ENCODE measurements around the gene UGT1A1. TPM values are rescaled to one million over a fixed set of nuclear protein-coding genes. Genes with fewer than 3 reads are reported as not detected.
"Not testable (repeated sequence)": the region's sequence is repeated elsewhere in the genome, so short reads cannot be mapped to it uniquely, and the experiment has no call there.

Gene UGT1A1
- total and polyA plus RNA-seq, 12 donors = not detected

DNA sequence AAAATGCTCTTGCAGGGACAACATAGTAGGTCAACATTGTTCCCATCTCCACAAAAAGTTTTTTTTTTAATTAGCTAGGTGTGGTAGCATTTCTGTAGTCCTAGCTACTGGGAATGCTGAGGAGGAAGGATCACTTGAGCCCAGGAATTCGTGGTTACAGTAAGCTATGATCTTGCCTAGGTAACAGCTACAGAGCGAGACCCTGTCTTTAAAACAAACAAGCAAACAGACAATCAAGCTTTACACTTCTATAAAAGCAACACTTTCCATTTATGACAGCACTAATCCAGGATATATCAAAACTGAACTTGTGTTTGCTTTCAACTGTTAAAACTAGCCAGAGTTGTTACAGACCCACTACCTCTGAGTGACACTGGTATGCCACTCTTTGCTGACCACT lies 19.2 kb upstream of the UGT1A1 start:
- H3K4me3 ChIP-seq = no peak overlapping the region
- TF ChIP-seq, protein P1, sequence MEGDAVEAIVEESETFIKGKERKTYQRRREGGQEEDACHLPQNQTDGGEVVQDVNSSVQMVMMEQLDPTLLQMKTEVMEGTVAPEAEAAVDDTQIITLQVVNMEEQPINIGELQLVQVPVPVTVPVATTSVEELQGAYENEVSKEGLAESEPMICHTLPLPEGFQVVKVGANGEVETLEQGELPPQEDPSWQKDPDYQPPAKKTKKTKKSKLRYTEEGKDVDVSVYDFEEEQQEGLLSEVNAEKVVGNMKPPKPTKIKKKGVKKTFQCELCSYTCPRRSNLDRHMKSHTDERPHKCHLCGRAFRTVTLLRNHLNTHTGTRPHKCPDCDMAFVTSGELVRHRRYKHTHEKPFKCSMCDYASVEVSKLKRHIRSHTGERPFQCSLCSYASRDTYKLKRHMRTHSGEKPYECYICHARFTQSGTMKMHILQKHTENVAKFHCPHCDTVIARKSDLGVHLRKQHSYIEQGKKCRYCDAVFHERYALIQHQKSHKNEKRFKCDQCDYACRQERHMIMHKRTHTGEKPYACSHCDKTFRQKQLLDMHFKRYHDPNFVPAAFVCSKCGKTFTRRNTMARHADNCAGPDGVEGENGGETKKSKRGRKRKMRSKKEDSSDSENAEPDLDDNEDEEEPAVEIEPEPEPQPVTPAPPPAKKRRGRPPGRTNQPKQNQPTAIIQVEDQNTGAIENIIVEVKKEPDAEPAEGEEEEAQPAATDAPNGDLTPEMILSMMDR (IDR thresholded peaks at IDR 0.05) = no peak
- H3K36me3 ChIP-seq = no peaks in the 10 kb centered on the region
- 57 to 61% methylated on average over 2 of the region's 2 CpGs for WGBS, 2 donors
- H3K9me3 ChIP-seq = no peaks in the 10 kb centered on the region
- no peak for DNase-seq
- H3K4me1 ChIP-seq = no peaks in the 10 kb centered on the region
- no peak overlapping the region for H3K27ac ChIP-seq
- intact Hi-C loops (cut with DNase I) = no loop called here
- peaks cover 0 to 24% (median 9%) of the 10 kb centered on the region in 7 donors for H3K27me3 ChIP-seq
- ATAC-seq = no peak

DNA sequence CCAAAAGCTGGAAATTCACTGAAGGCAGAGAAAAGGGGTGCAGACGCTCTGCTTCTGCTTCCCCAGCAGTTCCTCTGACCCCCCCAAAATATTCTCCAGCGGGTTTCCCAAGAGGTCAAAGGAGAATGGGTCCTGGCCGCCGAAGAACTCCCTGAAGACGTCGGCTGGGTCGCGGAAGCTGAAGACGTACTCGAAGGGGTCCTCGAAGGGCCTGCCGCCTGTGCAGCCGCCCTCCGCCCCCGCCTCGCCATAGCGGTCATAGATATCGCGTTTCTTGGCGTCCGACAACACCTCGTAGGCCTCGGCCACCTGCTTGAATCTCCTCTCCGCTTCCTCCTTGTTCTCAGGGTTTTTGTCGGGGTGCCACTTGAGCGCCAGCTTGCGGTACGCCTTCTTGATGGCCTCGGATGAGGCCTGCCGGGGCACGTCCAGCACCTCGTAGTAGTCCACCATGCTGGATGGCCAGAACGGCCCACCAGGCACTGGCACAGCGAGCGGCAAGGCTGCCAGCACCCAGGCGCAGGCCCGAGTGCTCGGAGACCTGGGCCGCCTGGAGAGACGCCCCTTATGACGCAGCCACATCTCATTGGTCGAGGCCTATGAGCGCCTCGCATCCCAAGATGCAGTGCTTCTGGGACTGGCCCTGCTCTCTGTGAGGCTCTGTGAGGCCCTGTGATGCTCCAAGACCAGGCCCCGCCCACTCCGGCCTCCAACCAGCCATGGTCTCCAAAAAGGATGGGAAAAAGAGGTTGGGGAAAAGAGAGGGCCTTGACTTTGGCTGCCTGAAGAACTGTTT lies 16.4 kb upstream of the UGT1A1 start:
- WGBS, 2 donors = 89 to 92% methylated on average over 45 of the region's 46 CpGs
- Histone ChIP-seq H3K27me3 (peaks cover 0 to 12% (median 0%) of the 10 kb centered on the region in 7 donors), H3K4me3 (no peak overlapping the region), H3K9me3 (no peaks in the 10 kb centered on the region), H3K27ac (no peak overlapping the region), H3K4me1 (no peaks in the 10 kb centered on the region), H3K36me3 (no peaks in the 10 kb centered on the region)
- ATAC-seq = no peak
- TF ChIP-seq, protein P1 (IDR thresholded peaks at IDR 0.05) = no peak
- intact Hi-C loops (cut with DNase I) = no loop called here
- no peak for DNase-seq

DNA sequence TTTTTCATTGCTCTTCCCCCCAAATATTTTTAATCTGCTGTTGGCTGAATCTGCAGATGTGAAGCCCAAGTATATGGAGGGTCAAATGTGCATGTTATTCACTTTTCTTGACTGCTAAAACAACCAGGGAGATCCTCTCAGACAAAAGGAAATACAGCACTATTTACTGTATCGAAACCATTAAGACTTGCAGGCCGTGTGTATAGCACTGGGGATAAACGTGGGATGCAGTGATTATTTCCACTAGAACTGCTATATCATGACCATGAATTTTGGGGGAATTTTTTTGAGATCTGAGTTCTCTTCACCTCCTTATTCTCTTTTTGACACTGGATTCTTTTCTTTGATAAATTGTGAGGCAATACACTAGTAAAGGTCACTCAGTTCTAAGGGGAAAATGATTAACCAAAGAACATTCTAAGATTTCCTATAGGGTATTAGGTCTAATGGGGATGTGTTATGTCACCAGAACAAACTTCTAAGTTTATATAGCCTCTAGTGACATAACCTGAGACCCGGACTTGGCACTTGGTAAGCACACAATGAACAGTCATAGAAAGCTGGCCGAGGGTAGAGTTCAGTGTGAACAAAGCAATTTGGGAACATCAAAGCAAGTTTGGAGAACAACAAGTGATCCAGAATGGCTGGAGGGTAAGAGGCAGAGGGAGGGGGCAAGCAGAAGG lies 14.9 kb upstream of the UGT1A1 start:
- H3K9me3 ChIP-seq = peaks cover 0 to 1% (median 0%) of the 10 kb centered on the region in 11 donors
- peaks cover 0 to 9% (median 0%) of the 10 kb centered on the region in 7 donors for H3K27me3 ChIP-seq
- H3K36me3 ChIP-seq = no peaks in the 10 kb centered on the region
- 73 to 77% methylated on average over 5 of the region's 5 CpGs for WGBS, 2 donors
- ATAC-seq = no peak
- TF ChIP-seq, protein P1 (IDR thresholded peaks at IDR 0.05) = no peak
- H3K27ac ChIP-seq = no peak overlapping the region
- H3K4me3 ChIP-seq = no peak overlapping the region
- intact Hi-C loops (cut with DNase I) = no loop called here
- H3K4me1 ChIP-seq = no peaks in the 10 kb centered on the region
- DNase-seq = no peak

DNA sequence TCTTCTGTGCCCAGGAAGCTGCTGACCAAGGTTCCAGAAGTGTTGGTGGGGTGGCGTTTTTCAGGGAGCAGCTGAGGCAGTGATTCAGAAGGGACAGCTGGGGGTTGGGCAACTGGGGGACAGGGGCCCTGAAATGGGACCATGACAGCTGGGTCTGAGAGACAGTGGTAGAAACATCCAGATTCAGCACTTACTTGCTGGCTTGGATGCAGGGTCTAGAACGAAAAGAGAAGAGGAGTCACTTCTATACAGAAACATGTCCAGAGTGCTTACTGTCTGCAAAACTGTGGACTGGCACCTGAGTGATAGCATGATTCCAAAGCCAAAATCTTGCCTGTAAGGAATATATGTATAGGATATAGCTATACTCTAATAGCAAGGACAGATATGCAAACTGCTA lies 14.2 kb upstream of the UGT1A1 start:
- H3K36me3 ChIP-seq; H3K27me3 ChIP-seq; H3K4me1 ChIP-seq; H3K27ac ChIP-seq; H3K4me3 ChIP-seq; ATAC-seq; H3K9me3 ChIP-seq; intact Hi-C loops (cut with DNase I); DNase-seq: not testable (repeated sequence)
- 57 to 58% methylated on average over 2 of the region's 2 CpGs for WGBS, 2 donors

Data from heart right ventricle (tissue), 16 donors.